ENCODE data around the gene DYRK1A. TPM values are rescaled to one million over a fixed set of nuclear protein-coding genes. Genes with fewer than 3 reads are reported as not detected.

The DYRK1A gene
- total and polyA plus RNA-seq, 10 of the 15 experiments (the other 5 are each of a cell fraction or from before 2014, with no cell fraction given), result 2.4 to 68.6 (median 30.7) TPM

GRCh38 chr21:37564924-37565529 lies 198.5 kb downstream of the DYRK1A start (continued):
- TF ChIP-seq MEF2B (IDR thresholded peaks at IDR 0.05; ENCODE audit: partially characterized antibody, poor library complexity, severe bottlenecking), result no peak
- TF ChIP-seq, protein P1, sequence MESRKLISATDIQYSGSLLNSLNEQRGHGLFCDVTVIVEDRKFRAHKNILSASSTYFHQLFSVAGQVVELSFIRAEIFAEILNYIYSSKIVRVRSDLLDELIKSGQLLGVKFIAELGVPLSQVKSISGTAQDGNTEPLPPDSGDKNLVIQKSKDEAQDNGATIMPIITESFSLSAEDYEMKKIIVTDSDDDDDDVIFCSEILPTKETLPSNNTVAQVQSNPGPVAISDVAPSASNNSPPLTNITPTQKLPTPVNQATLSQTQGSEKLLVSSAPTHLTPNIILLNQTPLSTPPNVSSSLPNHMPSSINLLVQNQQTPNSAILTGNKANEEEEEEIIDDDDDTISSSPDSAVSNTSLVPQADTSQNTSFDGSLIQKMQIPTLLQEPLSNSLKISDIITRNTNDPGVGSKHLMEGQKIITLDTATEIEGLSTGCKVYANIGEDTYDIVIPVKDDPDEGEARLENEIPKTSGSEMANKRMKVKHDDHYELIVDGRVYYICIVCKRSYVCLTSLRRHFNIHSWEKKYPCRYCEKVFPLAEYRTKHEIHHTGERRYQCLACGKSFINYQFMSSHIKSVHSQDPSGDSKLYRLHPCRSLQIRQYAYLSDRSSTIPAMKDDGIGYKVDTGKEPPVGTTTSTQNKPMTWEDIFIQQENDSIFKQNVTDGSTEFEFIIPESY (IDR thresholded peaks at IDR 0.05), result no peak

- SMC1A ChIA-PET (ENCODE audit: uncharacterized antibody, unreplicated experiment), result interaction anchor here (0.6 to 2.2 kb wide), 2 partner anchors 12 to 40 kb away, joined by 3 to 7 read pairs; no protein-coding TSS in a partner anchor
- H3K36me3 ChIP-seq (ENCODE audit: control insufficient read depth in 2 of 2, insufficient read depth in 2 of 2, low read length in 1 of 2), result no peaks in the 10 kb centered on the region
- H3K9ac ChIP-seq (ENCODE audit: control insufficient read depth, insufficient read depth, low read length), result no peak overlapping the region
- H3K27ac ChIP-seq (ENCODE audit: control insufficient read depth, insufficient read depth), result no peak overlapping the region
- BruUV-seq (replicated peaks), result no TSS peak
- POLR2A ChIA-PET, result interaction anchor here (0.6 to 2.5 kb wide), 2 partner anchors 61 to 169 kb away, joined by 3 to 9 read pairs; no protein-coding TSS in a partner anchor
- ATAC-seq (no peak), DNase-seq (ENCODE audit: low read depth, low spot score) (no peak), FAIRE-seq (no peak)
- H3K4me2 ChIP-seq (ENCODE audit: control insufficient read depth, insufficient read depth), result 0 out of 2 replicates have a peak overlapping the region, but pooled peaks have one; percentile 38
- in situ Hi-C loops (cut with MboI) (no loop called here), intact Hi-C loops (cut with micrococcal nuclease; ENCODE audit: unreplicated experiment) (no loop called here)
- peaks cover 6% of the 10 kb centered on the region; the same call in 1 of the 2 replicates for H3K79me2 ChIP-seq (ENCODE audit: control insufficient read depth, insufficient read depth, low read length)
- H3K9me3 ChIP-seq (replicated peaks; ENCODE audit: control insufficient read depth, insufficient read depth, low read length), result no peaks in the 10 kb centered on the region; the same call in 2 of the 3 replicates
- no peak overlapping the region for H3K4me3 ChIP-seq
- RAD21 ChIA-PET (ENCODE audit: unreplicated experiment), result no interaction called here
- H3K4me1 ChIP-seq (ENCODE audit: control insufficient read depth, insufficient read depth, low read length), result peaks cover 17% of the 10 kb centered on the region
- H3K27me3 ChIP-seq (replicated peaks in 1 of 2; ENCODE audit: control insufficient read depth in 2 of 2, insufficient read depth in 2 of 2, low read length in 1 of 2), result no peaks in the 10 kb centered on the region
- WGBS (ENCODE audit: insufficient coverage, insufficient replicate concordance, low lambda C conversion rate, missing lambda C conversion rate), result 67% methylated on average over 14 of the region's 14 CpGs
- H4K20me1 ChIP-seq (ENCODE audit: control insufficient read depth, insufficient read depth), result no peaks in the 10 kb centered on the region
- H2AFZ ChIP-seq (ENCODE audit: control insufficient read depth, low read depth, low read length), result no peak overlapping the region
- CTCF ChIA-PET, result interaction anchor here (1.0 to 2.7 kb wide), 3 partner anchors 13 to 102 kb away, joined by 5 to 46 read pairs (median 10); no protein-coding TSS in a partner anchor
- TF ChIP-seq MTA3 (IDR thresholded peaks at IDR 0.05; ENCODE audit: borderline replicate concordance, low read length) (no peak), IKZF1 (conservative IDR thresholded peaks at IDR 0.05) (no peak), RUNX3 (IDR thresholded peaks at IDR 0.05; ENCODE audit: low read length) (no peak), CREM (IDR thresholded peaks at IDR 0.05; ENCODE audit: low read depth) (no peak), RAD51 (IDR thresholded peaks at IDR 0.05) (no peak), TARDBP (IDR thresholded peaks at IDR 0.05; ENCODE audit: borderline replicate concordance) (no peak), CREB1 (IDR thresholded peaks at IDR 0.05; ENCODE audit: low read depth) (no peak), HCFC1 (IDR thresholded peaks at IDR 0.05; ENCODE audit: low read length) (no peak), CBFB (IDR thresholded peaks at IDR 0.05; ENCODE audit: low read depth) (no peak), MEF2B (IDR thresholded peaks at IDR 0.05; ENCODE audit: partially characterized antibody, poor library complexity, severe bottlenecking) (no peak), SIX5 (IDR thresholded peaks at IDR 0.05; ENCODE audit: low read depth, low read length, severe bottlenecking) (no peak), BRCA1 (IDR thresholded peaks at IDR 0.05; ENCODE audit: low read depth, low read length) (no peak), BHLHE40 (IDR thresholded peaks at IDR 0.05; ENCODE audit: borderline replicate concordance in 1 of 2, low read depth in 2 of 2, low read length in 1 of 2) (no peak), RAD21 (IDR thresholded peaks at IDR 0.05; ENCODE audit: insufficient read depth, low read depth, low read length) (no peak), ZNF217 (IDR thresholded peaks at IDR 0.05) (no peak)
- TF ChIP-seq, protein P2, sequence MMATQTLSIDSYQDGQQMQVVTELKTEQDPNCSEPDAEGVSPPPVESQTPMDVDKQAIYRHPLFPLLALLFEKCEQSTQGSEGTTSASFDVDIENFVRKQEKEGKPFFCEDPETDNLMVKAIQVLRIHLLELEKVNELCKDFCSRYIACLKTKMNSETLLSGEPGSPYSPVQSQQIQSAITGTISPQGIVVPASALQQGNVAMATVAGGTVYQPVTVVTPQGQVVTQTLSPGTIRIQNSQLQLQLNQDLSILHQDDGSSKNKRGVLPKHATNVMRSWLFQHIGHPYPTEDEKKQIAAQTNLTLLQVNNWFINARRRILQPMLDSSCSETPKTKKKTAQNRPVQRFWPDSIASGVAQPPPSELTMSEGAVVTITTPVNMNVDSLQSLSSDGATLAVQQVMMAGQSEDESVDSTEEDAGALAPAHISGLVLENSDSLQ (IDR thresholded peaks at IDR 0.05), result no peak
- TF ChIP-seq, protein P3, sequence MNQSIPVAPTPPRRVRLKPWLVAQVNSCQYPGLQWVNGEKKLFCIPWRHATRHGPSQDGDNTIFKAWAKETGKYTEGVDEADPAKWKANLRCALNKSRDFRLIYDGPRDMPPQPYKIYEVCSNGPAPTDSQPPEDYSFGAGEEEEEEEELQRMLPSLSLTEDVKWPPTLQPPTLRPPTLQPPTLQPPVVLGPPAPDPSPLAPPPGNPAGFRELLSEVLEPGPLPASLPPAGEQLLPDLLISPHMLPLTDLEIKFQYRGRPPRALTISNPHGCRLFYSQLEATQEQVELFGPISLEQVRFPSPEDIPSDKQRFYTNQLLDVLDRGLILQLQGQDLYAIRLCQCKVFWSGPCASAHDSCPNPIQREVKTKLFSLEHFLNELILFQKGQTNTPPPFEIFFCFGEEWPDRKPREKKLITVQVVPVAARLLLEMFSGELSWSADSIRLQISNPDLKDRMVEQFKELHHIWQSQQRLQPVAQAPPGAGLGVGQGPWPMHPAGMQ (IDR thresholded peaks at IDR 0.05; ENCODE audit: borderline replicate concordance), result no peak
These were observed 199.1 kb downstream of the DYRK1A start for GRCh38 chr21:37565530-37566223.

Measured in GM12878 (cell line).